SK-N-SH (cell line): ENCODE measurements around the gene CCNI2. TPM values are rescaled to one million over a fixed set of nuclear protein-coding genes. Genes with fewer than 3 reads are reported as not detected.

Source experiments
- CTCF ChIA-PET: fragments of 300-600, 350-600 bp; formaldehyde crosslinking; extraction: SDS; loops from one replicate; lab custom pipeline; 2021; lab: Yijun Ruan, JAX
- POLR2A ChIA-PET: fragments of 350-600 bp; sonication (Branson Sonifier 250); formaldehyde crosslinking; extraction: SDS; loops from one replicate; lab custom pipeline; 2020; ENCODE audit warnings: antibody characterized with exemption, inconsistent platforms; lab: Yijun Ruan, JAX
- DNase-seq: peaks from one replicate; pipeline ENCODE4 v3.0.0; 2012
- H2AFZ ChIP-seq: fragments of 200-600 bp; sonication (generic); 2 replicates; pipeline ENCODE4 v1.8.1; 2016; ENCODE audit warnings: antibody characterized with exemption, mild to moderate bottlenecking, low read depth
- H3F3A ChIP-seq: fragments of 200-600 bp; sonication (generic); replicated peaks from 2 replicates; pipeline ENCODE3; 2016; ENCODE audit warnings: antibody characterized with exemption, mild to moderate bottlenecking; ENCODE audit not compliant: insufficient read depth
- H3K27ac ChIP-seq, 2 experiments: fragments of 200-500 bp in 1 of 2; fragments of 200-600 bp in 1 of 2; sonication (Bioruptor generic) in 1 of 2; sonication (generic), shearing (Covaris generic) in 1 of 2; 2 replicates each; pipeline versions ENCODE4 v1.5.1 to v1.6.1; 2014 to 2016; ENCODE audit warnings: low read depth in 2 of 2, inconsistent platforms in 1 of 2, low read length in 1 of 2, mild to moderate bottlenecking in 1 of 2, mixed read lengths in 1 of 2
- H3K27me3 ChIP-seq: fragments of 200-600 bp; sonication (generic), shearing (Covaris generic); 2 replicates; pipeline ENCODE4 v1.6.1; 2016; ENCODE audit warnings: mixed run types; ENCODE audit not compliant: insufficient read depth
- H3K36me3 ChIP-seq, 2 experiments: fragments of 200-500 bp in 1 of 2; fragments of 200-600 bp in 1 of 2; sonication (Bioruptor generic) in 1 of 2; sonication (generic) in 1 of 2; replicated peaks in 1 of 2; 2 replicates each; pipeline versions ENCODE3 to v1.5.1; 2014 to 2016; ENCODE audit warnings: low read length in 1 of 2, mild to moderate bottlenecking in 1 of 2; ENCODE audit not compliant: insufficient read depth in 2 of 2, control insufficient read depth in 1 of 2
- H3K4me1 ChIP-seq, 2 experiments: fragments of 200-500 bp in 1 of 2; fragments of 200-600 bp in 1 of 2; sonication (Bioruptor generic) in 1 of 2; sonication (generic), shearing (Covaris generic) in 1 of 2; 2 replicates each; pipeline versions ENCODE4 v1.5.1 to v1.6.1; 2014 to 2016; ENCODE audit warnings: low read depth in 1 of 2, low read length in 1 of 2, mixed run types in 1 of 2; ENCODE audit not compliant: insufficient read depth in 2 of 2, control insufficient read depth in 1 of 2
- H3K4me2 ChIP-seq: fragments of 200-600 bp; sonication (generic), shearing (Covaris generic); 2 replicates; pipeline ENCODE4 v1.6.1; 2017; ENCODE audit warnings: mixed run types
- H3K4me3 ChIP-seq, 2 experiments: fragments of 200-500 bp in 1 of 2; fragments of 200-600 bp in 1 of 2; sonication (Bioruptor generic) in 1 of 2; sonication (generic), shearing (Covaris generic) in 1 of 2; 2 replicates each; pipeline versions ENCODE4 v1.5.1 to v1.8.1; 2014 to 2016; ENCODE audit warnings: low read depth in 2 of 2, inconsistent platforms in 1 of 2, low read length in 1 of 2, mild to moderate bottlenecking in 1 of 2, mixed read lengths in 1 of 2, moderate library complexity in 1 of 2
- H3K79me2 ChIP-seq: fragments of 200-600 bp; sonication (generic); 2 replicates; pipeline ENCODE4 v1.8.1; 2017; ENCODE audit warnings: mild to moderate bottlenecking; ENCODE audit not compliant: insufficient read depth
- H3K9ac ChIP-seq: fragments of 200-600 bp; sonication (generic); 2 replicates; pipeline ENCODE4 v1.6.1; 2017; ENCODE audit warnings: mixed run types
- H3K9me2 ChIP-seq: fragments of 200-600 bp; sonication (generic); 2 replicates; pipeline ENCODE4 v1.6.1; 2017; ENCODE audit warnings: mixed run types
- H3K9me3 ChIP-seq: fragments of 200-600 bp; sonication (generic); 2 replicates; pipeline ENCODE4 v1.6.1; 2017; ENCODE audit warnings: mixed run types, mild to moderate bottlenecking, moderate library complexity
- H4K20me1 ChIP-seq: fragments of 200-600 bp; sonication (generic); 2 replicates; pipeline ENCODE4 v1.6.1; 2017; ENCODE audit warnings: mild to moderate bottlenecking, mixed run types; ENCODE audit not compliant: insufficient read depth
- CHD2 ChIP-seq: fragments of 150-350 bp; IDR thresholded peaks from 2 replicates; pipeline ENCODE4 v1.6.1; 2018; ENCODE audit warnings: low read length; ENCODE audit not compliant: partially characterized antibody
- EP300 ChIP-seq, 2 experiments: IDR thresholded peaks; 2 replicates each; pipeline versions ENCODE4 v1.4.0 to v1.6.1; 2012; ENCODE audit warnings: borderline replicate concordance in 1 of 2, low read depth in 1 of 2, low read length in 1 of 2
- EZH2phosphoT487 ChIP-seq: fragments of 200-600 bp; sonication (generic); IDR thresholded peaks from 2 replicates; pipeline ENCODE4 v1.6.1; 2017; ENCODE audit warnings: low read depth, mixed run types, mild to moderate bottlenecking, antibody characterized with exemption, moderate library complexity, borderline replicate concordance
- FOSL2 ChIP-seq: IDR thresholded peaks from 2 replicates; pipeline ENCODE4 v1.4.0; 2012; ENCODE audit warnings: low read depth, mild to moderate bottlenecking, moderate library complexity, borderline replicate concordance
- FOXJ3 ChIP-seq: sonication (generic); formaldehyde crosslinking; IDR thresholded peaks from 2 replicates; pipeline ENCODE4 v1.5.1; 2020; ENCODE audit warnings: mild to moderate bottlenecking, missing genetic modification reagents
- FOXM1 ChIP-seq: IDR thresholded peaks from 2 replicates; pipeline ENCODE4 v1.4.0; 2012; ENCODE audit warnings: low read depth, mild to moderate bottlenecking
- GATA2 ChIP-seq: sonication (generic); formaldehyde crosslinking; IDR thresholded peaks from 2 replicates; pipeline ENCODE4 v1.5.0; 2020; ENCODE audit warnings: mild to moderate bottlenecking, missing genetic modification reagents
- JUND ChIP-seq: IDR thresholded peaks from 2 replicates; pipeline ENCODE4 v1.4.0; 2012
- MEF2A ChIP-seq: IDR thresholded peaks from 2 replicates; pipeline ENCODE4 v1.4.0; 2012; ENCODE audit warnings: low read depth, borderline replicate concordance
- NFIC ChIP-seq: IDR thresholded peaks from 2 replicates; pipeline ENCODE4 v1.4.0; 2012; ENCODE audit warnings: borderline replicate concordance
- NRF1 ChIP-seq: IDR thresholded peaks from 2 replicates; pipeline ENCODE4 v1.6.1; 2012; ENCODE audit warnings: low read depth, mild to moderate bottlenecking, low read length
- RFX5 ChIP-seq: IDR thresholded peaks from 2 replicates; pipeline ENCODE4 v1.6.1; 2012; ENCODE audit warnings: mild to moderate bottlenecking, improper control_type of control experiment, low read length
- RXRA ChIP-seq: IDR thresholded peaks from 2 replicates; pipeline ENCODE4 v1.4.0; 2012; ENCODE audit warnings: low read depth, mild to moderate bottlenecking, borderline replicate concordance
- SIN3A ChIP-seq: IDR thresholded peaks from 2 replicates; pipeline ENCODE4 v1.6.1; 2012; ENCODE audit warnings: low read depth, mild to moderate bottlenecking, low read length, moderate library complexity, borderline replicate concordance
- SMC3 ChIP-seq: IDR thresholded peaks from 2 replicates; pipeline ENCODE4 v1.6.1; 2012; ENCODE audit warnings: low read depth, low read length, improper control_type of control experiment
- TAF1 ChIP-seq: IDR thresholded peaks from 2 replicates; pipeline ENCODE4 v1.6.1; 2012; ENCODE audit warnings: low read depth, mild to moderate bottlenecking, low read length, moderate library complexity, borderline replicate concordance
- TCF12 ChIP-seq: IDR thresholded peaks from 2 replicates; pipeline ENCODE4 v1.4.0; 2012
- TEAD4 ChIP-seq: IDR thresholded peaks from 2 replicates; pipeline ENCODE4 v1.4.0; 2012; ENCODE audit warnings: mild to moderate bottlenecking, borderline replicate concordance; ENCODE audit not compliant: insufficient read depth
- YY1 ChIP-seq: IDR thresholded peaks from 2 replicates; pipeline ENCODE4 v1.4.0; 2012; ENCODE audit warnings: low read depth, mild to moderate bottlenecking
- WGBS: methylation state at CpG from one replicate; pipeline ENCODE4 v1.1.6; 2017; ENCODE audit warnings: low lambda C conversion rate; 5-methylcytosine and 5-hydroxymethylcytosine counted together
- polyA plus RNA-seq, 3 experiments: library from polyadenylated mRNA; depleted of rRNA; stranded (reverse); fragments of >200 nt; gene quantifications; 2 replicates each; pipeline ENCODE4 v1.2.3, GENCODE V29; 2012
- TF ChIP-seq, protein P1 (sequence below): IDR thresholded peaks from 2 replicates; pipeline ENCODE4 v1.4.0; 2012; ENCODE audit warnings: low read depth
- TF ChIP-seq, protein P2 (sequence below): IDR thresholded peaks from 2 replicates; pipeline ENCODE4 v1.4.0; 2012; ENCODE audit warnings: low read depth, borderline replicate concordance
- TF ChIP-seq, protein P3 (sequence below): IDR thresholded peaks from 2 replicates; pipeline ENCODE4 v1.4.0; 2012; ENCODE audit warnings: low read depth, borderline replicate concordance
- TF ChIP-seq, protein P4 (sequence below): fragments of 150-350 bp; IDR thresholded peaks from 2 replicates; pipeline ENCODE4 v1.6.1; 2017; ENCODE audit warnings: antibody characterized with exemption, low read length, low read depth, borderline replicate concordance
- TF ChIP-seq, protein P5 (sequence below): IDR thresholded peaks from 2 replicates; pipeline ENCODE4; 2012
- TF ChIP-seq, protein P6 (sequence below): fragments of 150-350 bp; IDR thresholded peaks from 2 replicates; pipeline ENCODE4 v1.6.1; 2016; ENCODE audit warnings: mild to moderate bottlenecking, low read depth, low read length

The CCNI2 gene
- polyA plus RNA-seq, 1 of the 3 experiments (the other 2 are of a cell fraction), result 0.05 TPM

DNA sequence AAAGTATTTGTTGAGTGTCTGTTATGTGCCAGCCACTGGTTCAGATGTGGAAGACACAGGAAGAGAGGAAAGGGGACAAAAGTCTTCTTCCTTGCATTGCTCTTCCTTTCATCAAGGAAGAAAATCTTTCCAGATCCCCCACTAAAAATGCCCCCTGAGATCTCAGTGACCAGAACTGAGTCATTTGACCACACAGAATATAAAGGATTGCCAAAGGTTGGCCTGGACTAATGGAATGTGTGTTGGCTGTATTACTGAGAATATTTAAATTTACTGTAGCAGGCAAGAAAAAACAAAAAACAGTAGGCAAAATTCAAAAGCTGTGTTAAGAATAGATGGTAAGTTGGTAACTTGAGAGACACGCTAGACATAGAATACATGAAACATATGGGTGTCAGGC is 39.9 kb downstream of the CCNI2 start:
- no peak overlapping the region for H3K4me3 ChIP-seq
- H4K20me1 ChIP-seq, result no peaks in the 10 kb centered on the region
- CTCF ChIA-PET, result interaction anchor here (1.0 to 1.9 kb wide), 6 partner anchors 11 to 79 kb away, joined by 3 to 4 read pairs (median 3); partner anchors contain the start of gene GDF9
- H3K36me3 ChIP-seq, result no peaks in the 10 kb centered on the region
- POLR2A ChIA-PET, result no interaction called here
- DNase-seq, result no peak
- H3K9me3 ChIP-seq, result no peaks in the 10 kb centered on the region
- no peak overlapping the region for H3K9ac ChIP-seq
- H3K4me2 ChIP-seq, result no peak overlapping the region
- 0 out of 4 replicates have a peak overlapping the region, but pooled peaks of 1 of the 2 experiments have one; percentile 13 for H3K27ac ChIP-seq
- H3K9me2 ChIP-seq, result no peaks in the 10 kb centered on the region
- H3K79me2 ChIP-seq, result no peaks in the 10 kb centered on the region
- WGBS, result 100% methylated on average over 1 of the region's 1 CpG
- no peaks in the 10 kb centered on the region for H3K27me3 ChIP-seq
- no peak overlapping the region for H2AFZ ChIP-seq
- H3K4me1 ChIP-seq, result peaks cover 13 to 17% of the 10 kb centered on the region in 2 experiments; a peak in 2 of 4 replicates
- peaks cover 6% of the 10 kb centered on the region for H3F3A ChIP-seq
- TF ChIP-seq EP300 (IDR thresholded peaks at IDR 0.05; ENCODE audit: borderline replicate concordance in 1 of 2, low read depth in 1 of 2, low read length in 1 of 2), result 0 out of 4 replicates have a peak, but pooled peaks of 1 of the 2 experiments have one; percentile 13
- TF ChIP-seq, protein P1, sequence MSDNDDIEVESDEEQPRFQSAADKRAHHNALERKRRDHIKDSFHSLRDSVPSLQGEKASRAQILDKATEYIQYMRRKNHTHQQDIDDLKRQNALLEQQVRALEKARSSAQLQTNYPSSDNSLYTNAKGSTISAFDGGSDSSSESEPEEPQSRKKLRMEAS, result no peak
- TF ChIP-seq SMC3, result no peak
- no peak for TF ChIP-seq RFX5
- TF ChIP-seq, protein P2, sequence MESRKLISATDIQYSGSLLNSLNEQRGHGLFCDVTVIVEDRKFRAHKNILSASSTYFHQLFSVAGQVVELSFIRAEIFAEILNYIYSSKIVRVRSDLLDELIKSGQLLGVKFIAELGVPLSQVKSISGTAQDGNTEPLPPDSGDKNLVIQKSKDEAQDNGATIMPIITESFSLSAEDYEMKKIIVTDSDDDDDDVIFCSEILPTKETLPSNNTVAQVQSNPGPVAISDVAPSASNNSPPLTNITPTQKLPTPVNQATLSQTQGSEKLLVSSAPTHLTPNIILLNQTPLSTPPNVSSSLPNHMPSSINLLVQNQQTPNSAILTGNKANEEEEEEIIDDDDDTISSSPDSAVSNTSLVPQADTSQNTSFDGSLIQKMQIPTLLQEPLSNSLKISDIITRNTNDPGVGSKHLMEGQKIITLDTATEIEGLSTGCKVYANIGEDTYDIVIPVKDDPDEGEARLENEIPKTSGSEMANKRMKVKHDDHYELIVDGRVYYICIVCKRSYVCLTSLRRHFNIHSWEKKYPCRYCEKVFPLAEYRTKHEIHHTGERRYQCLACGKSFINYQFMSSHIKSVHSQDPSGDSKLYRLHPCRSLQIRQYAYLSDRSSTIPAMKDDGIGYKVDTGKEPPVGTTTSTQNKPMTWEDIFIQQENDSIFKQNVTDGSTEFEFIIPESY, result no peak
- TF ChIP-seq GATA2 (CRISPR knock-in tag), result no peak
- TF ChIP-seq, protein P3, sequence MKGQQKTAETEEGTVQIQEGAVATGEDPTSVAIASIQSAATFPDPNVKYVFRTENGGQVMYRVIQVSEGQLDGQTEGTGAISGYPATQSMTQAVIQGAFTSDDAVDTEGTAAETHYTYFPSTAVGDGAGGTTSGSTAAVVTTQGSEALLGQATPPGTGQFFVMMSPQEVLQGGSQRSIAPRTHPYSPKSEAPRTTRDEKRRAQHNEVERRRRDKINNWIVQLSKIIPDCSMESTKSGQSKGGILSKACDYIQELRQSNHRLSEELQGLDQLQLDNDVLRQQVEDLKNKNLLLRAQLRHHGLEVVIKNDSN, result no peak
- TF ChIP-seq, protein P4, sequence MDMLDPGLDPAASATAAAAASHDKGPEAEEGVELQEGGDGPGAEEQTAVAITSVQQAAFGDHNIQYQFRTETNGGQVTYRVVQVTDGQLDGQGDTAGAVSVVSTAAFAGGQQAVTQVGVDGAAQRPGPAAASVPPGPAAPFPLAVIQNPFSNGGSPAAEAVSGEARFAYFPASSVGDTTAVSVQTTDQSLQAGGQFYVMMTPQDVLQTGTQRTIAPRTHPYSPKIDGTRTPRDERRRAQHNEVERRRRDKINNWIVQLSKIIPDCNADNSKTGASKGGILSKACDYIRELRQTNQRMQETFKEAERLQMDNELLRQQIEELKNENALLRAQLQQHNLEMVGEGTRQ, result no peak
- TF ChIP-seq FOXJ3 (CRISPR knock-in tag), result no peak
- peak; percentile 54; the same call in 1 of the 2 replicates for TF ChIP-seq JUND
- TF ChIP-seq NFIC, result 0 out of 2 replicates have a peak, but pooled peaks have one; percentile 35
- no peak for TF ChIP-seq RXRA
- TF ChIP-seq, protein P5, sequence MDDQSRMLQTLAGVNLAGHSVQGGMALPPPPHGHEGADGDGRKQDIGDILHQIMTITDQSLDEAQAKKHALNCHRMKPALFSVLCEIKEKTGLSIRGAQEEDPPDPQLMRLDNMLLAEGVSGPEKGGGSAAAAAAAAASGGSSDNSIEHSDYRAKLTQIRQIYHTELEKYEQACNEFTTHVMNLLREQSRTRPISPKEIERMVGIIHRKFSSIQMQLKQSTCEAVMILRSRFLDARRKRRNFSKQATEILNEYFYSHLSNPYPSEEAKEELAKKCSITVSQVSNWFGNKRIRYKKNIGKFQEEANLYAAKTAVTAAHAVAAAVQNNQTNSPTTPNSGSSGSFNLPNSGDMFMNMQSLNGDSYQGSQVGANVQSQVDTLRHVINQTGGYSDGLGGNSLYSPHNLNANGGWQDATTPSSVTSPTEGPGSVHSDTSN, result no peak
- no peak for TF ChIP-seq YY1
- no peak for TF ChIP-seq FOXM1
- TF ChIP-seq TAF1, result no peak
- TF ChIP-seq NRF1, result no peak
- TF ChIP-seq SIN3A, result no peak
- TF ChIP-seq, protein P6, sequence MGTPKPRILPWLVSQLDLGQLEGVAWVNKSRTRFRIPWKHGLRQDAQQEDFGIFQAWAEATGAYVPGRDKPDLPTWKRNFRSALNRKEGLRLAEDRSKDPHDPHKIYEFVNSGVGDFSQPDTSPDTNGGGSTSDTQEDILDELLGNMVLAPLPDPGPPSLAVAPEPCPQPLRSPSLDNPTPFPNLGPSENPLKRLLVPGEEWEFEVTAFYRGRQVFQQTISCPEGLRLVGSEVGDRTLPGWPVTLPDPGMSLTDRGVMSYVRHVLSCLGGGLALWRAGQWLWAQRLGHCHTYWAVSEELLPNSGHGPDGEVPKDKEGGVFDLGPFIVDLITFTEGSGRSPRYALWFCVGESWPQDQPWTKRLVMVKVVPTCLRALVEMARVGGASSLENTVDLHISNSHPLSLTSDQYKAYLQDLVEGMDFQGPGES, result no peak
- peak; percentile 46; the same call in 1 of the 2 replicates for TF ChIP-seq FOSL2
- peak; percentile 49; the same call in 1 of the 2 replicates for TF ChIP-seq TCF12
- no peak for TF ChIP-seq EZH2phosphoT487
- TF ChIP-seq MEF2A, result no peak
- no peak for TF ChIP-seq CHD2
- no peak for TF ChIP-seq TEAD4
